Esophagus (tissue), 2 donors: Measurements from ENCODE around the gene TJP1. TPM values are rescaled to one million over a fixed set of nuclear protein-coding genes. Genes with fewer than 3 reads are reported as not detected.
A peak's percentile ranks its signal among the peaks of the same experiment; 100 is the strongest.

ENCODE experiments used
- H3K27ac ChIP-seq, 2 donors: one replicate each; pipeline ENCODE4 v1.5.1; 2013; ENCODE audit warnings: low read depth in 2 of 2, mild to moderate bottlenecking in 2 of 2, inconsistent platforms in 1 of 2, low read length in 1 of 2, moderate library complexity in 1 of 2
- H3K27me3 ChIP-seq, 2 donors: one replicate each; pipeline ENCODE4 v1.6.1; 2013; ENCODE audit warnings: low read length in 2 of 2, control low read depth in 1 of 2, mild to moderate bottlenecking in 1 of 2; ENCODE audit not compliant: insufficient read depth in 2 of 2, control insufficient read depth in 1 of 2
- H3K36me3 ChIP-seq, 2 donors: one replicate each; pipeline ENCODE4 v1.6.1; 2013; ENCODE audit warnings: low read length in 1 of 2; ENCODE audit not compliant: control insufficient read depth in 2 of 2, insufficient read depth in 2 of 2
- H3K4me1 ChIP-seq, 2 donors: one replicate each; pipeline ENCODE4 v1.6.1; 2013; ENCODE audit warnings: low read length in 1 of 2; ENCODE audit not compliant: control insufficient read depth in 2 of 2, insufficient read depth in 2 of 2
- H3K4me3 ChIP-seq, 2 donors: one replicate each; pipeline ENCODE4 v1.5.1; 2013; ENCODE audit warnings: low read length in 2 of 2, mild to moderate bottlenecking in 2 of 2, low read depth in 1 of 2, moderate library complexity in 1 of 2
- H3K9me3 ChIP-seq, 2 donors: one replicate each; pipeline ENCODE4 v1.6.1; 2013; ENCODE audit warnings: mild to moderate bottlenecking in 2 of 2, low read depth in 1 of 2, low read length in 1 of 2, moderate library complexity in 1 of 2; ENCODE audit not compliant: control insufficient read depth in 2 of 2, insufficient read depth in 1 of 2
- WGBS, 2 donors: extraction: QIAGEN DNeasy Blood & Tissue Kit; methylation state at CpG; one replicate each; pipeline ENCODE4 v1.1.7; 2013; 5-methylcytosine and 5-hydroxymethylcytosine counted together
- polyA plus RNA-seq, 2 donors: library from polyadenylated mRNA; stranded (reverse); fragments of 200-250 nt; gene quantifications; one replicate each; pipeline ENCODE4 v1.2.3, GENCODE V29; 2013
- donor health status: healthy with polysubstance abuse.
- donor health status: Bipolar disorder and iron deficiency.

The TJP1 gene
- polyA plus RNA-seq, 2 donors: 43.5 to 47.8 TPM

DNA sequence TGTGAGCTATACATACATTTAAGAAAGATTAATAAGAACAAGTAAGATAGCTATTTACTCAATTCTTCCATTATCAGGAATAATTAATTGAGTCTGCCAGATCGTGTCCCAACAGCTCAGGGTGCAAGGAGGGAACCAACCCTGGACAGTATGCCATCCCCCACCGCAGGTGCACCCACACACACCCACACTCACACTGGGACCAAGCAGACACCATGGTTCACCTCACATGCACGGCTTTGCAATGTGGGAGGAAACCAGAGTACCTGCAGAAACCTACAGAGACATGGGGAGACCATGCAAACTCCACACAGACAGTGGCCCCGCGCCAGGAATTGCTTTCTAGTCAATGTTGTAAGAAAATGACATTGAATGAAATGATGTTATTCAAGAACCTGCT is 20.0 kb upstream of the TJP1 start:
- H3K27ac ChIP-seq: no peak overlapping the region
- H3K27me3 ChIP-seq: no peaks in the 10 kb centered on the region
- WGBS, 2 donors: 84 to 87% methylated on average over 5 of the region's 5 CpGs
- H3K4me3 ChIP-seq: no peak overlapping the region
- no peaks in the 10 kb centered on the region for H3K9me3 ChIP-seq
- H3K36me3 ChIP-seq: no peaks in the 10 kb centered on the region
- peaks cover 0 to 8% of the 10 kb centered on the region in 2 donors for H3K4me1 ChIP-seq

DNA sequence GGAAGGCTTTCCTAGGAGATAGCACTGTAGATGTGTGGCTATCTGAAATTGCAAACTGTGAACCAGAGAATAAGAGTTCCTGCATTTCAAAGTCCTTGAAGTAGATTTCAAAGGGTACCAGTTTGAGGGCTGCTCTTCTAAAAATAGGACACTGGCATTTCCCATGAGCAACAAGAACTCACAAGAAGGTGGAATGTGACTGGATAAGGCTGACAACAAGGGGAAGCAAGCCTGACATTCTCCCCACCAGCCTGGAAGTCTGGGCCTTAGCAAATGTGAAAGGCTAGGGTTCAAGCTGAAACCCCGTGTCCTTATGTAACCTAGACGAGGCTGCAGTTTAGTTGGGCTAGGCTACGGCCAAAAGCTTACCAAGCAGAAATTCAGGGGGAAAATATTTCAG is 18.7 kb upstream of the TJP1 start:
- Histone ChIP-seq H3K36me3 (no peaks in the 10 kb centered on the region), H3K4me1 (peaks cover 0 to 8% of the 10 kb centered on the region in 2 donors), H3K27me3 (no peaks in the 10 kb centered on the region), H3K9me3 (no peaks in the 10 kb centered on the region), H3K4me3 (no peak overlapping the region), H3K27ac (no peak overlapping the region)
- WGBS, 2 donors: 77 to 78% methylated on average over 3 of the region's 3 CpGs

DNA sequence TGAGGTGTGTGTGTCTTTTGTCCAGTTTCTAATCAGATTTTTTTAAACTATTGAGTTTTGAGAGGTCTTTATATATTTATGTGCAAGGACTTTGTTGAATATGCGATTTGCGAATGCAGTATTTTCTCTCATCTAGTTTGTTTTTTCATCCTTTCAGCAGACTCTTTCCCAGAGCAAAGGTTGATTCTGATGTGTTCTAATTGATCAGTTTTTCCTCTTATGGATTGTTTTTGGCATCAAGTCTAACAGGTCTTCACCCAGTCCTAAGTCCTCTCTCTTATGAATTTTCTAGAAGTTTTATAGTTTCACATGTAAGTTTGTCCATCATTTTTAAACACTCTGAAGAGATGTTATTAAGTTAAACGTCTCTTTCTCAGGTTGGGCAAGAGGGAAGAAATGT is 17.8 kb upstream of the TJP1 start:
- Histone ChIP-seq H3K27ac (no peak overlapping the region), H3K27me3 (no peaks in the 10 kb centered on the region), H3K4me1 (peaks cover 0 to 8% of the 10 kb centered on the region in 2 donors), H3K9me3 (no peaks in the 10 kb centered on the region), H3K36me3 (no peaks in the 10 kb centered on the region), H3K4me3 (no peak overlapping the region)
- 87 to 89% methylated on average over 3 of the region's 3 CpGs for WGBS, 2 donors

DNA sequence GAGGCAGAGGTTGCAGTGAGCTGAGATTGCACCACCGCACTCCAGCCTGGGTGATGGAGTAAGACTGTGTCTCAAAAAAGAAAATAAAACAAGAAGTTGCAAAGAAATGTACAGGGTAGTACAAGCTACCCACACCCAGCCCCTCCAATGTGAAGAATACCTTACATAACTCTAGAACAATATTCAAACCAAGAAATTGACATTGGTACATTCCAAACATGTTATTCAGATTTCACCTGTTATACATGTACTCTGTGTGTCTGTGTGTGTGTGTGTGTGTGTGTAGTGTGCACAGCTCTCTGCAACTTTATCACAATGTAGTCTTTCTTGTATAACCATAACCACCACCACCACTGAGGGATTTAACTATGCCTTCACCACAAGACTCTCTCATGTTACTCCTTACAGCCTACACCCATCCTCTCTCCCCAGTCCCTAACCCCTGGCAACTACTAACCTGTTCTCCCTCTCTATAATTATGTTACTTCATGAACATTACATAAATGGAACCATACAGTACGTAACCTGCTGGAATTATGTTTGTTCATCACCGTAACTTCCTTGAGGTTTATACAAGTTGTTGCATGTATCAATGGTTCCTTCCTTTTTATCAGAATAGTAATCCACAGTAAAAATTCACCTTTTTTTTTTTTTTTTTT is 16.2 kb upstream of the TJP1 start:
- H3K9me3 ChIP-seq: no peaks in the 10 kb centered on the region
- H3K4me3 ChIP-seq: no peak overlapping the region
- peak overlapping the region in 1 of 2 donors; percentile 9 for H3K27ac ChIP-seq
- H3K27me3 ChIP-seq: no peaks in the 10 kb centered on the region
- no peaks in the 10 kb centered on the region for H3K36me3 ChIP-seq
- WGBS, 2 donors: 65 to 83% methylated on average over 3 of the region's 3 CpGs
- H3K4me1 ChIP-seq: no peaks in the 10 kb centered on the region

DNA sequence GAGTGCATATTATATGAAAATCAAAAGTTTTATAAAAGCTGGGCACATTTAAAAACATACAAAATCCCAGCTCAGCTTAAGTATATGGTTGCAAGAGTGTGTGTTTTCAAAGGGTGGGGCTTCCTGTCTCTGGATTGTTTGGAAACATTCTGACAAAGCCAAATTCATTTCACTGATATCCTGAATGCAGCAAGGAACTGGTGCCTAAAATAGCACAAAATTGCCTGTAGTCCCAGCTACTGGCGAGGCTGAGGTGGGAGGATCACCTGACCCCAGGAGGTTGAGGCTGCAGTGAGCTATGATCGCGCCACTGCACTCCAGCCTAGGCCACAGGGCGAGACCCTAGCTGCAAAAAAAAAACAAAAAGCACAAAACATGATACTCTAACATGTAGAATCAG is 13.0 kb upstream of the TJP1 start:
- H3K9me3 ChIP-seq: peaks cover 0 to 3% of the 10 kb centered on the region in 2 donors
- H3K27me3 ChIP-seq: no peaks in the 10 kb centered on the region
- no peak overlapping the region for H3K27ac ChIP-seq
- H3K4me3 ChIP-seq: no peak overlapping the region
- no peaks in the 10 kb centered on the region for H3K4me1 ChIP-seq
- 74 to 85% methylated on average over 4 of the region's 4 CpGs for WGBS, 2 donors
- H3K36me3 ChIP-seq: no peaks in the 10 kb centered on the region

DNA sequence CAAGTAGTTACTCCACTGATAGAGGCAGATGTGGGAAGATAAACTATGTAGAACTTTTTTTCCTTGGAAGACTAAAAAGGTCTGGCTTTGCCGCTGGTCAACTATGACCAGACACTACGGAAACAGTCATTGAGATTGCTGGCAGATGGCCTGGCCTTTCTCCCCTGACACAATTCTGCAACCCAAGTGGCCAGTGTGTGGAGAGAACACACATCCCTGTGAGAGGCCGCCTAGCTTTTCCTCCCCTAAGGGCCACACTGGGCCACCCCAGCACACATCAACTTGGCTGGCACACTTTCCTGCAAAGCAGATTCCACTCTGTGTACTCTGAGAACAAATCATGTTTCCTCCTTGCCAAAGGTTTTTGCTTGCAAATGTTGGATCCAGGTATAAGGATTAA is 10.4 kb upstream of the TJP1 start:
- Histone ChIP-seq H3K36me3 (no peaks in the 10 kb centered on the region), H3K9me3 (peaks cover 0 to 3% of the 10 kb centered on the region in 2 donors), H3K4me3 (no peak overlapping the region), H3K27me3 (no peaks in the 10 kb centered on the region), H3K27ac (no peak overlapping the region), H3K4me1 (no peaks in the 10 kb centered on the region)
- 89 to 91% methylated on average over 3 of the region's 3 CpGs for WGBS, 2 donors

DNA sequence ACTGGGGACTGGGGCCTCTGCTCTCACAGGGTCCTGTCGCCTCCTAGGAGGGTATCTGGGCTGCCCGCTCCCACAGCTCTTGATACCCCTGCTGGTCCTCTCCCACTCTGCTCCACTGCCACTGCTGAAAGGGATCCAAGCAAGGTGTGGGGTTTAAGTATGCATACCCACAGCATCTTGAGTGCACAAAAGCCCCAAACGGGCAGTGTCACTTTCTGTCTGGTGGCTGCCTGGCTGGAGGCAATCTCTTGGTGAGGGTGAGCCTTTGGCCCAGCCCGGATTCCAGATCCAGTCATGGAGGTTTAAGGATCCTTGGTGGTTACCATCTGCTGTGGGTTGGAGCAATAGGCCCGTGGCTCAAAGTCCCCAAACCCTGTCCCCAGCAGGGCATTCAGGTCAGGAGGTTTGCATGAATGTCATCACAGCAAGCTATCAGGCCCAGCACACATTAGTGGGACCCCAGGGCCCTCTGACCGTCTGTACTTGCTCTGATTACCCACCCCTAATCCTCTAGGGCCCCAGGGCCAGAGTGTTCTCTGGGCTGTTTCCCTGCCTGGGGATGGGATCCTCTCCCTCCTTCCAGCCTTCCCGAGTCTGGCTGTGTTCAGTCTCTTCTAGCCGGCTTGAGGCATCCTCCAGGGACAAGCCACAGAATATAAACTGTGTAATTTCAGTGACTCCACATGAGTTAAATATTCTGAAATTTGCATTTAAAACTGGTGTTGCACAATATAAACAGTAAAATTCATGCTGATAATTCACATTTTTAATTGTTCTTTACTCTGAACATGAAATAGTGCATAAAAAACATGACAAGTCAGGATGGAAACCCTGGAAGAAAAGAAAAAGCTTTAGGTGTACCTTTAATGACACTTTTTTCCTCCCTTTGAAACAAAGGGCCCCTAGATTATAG is 4.9 kb upstream of the TJP1 start:
- Histone ChIP-seq H3K36me3 (no peaks in the 10 kb centered on the region), H3K27me3 (no peaks in the 10 kb centered on the region), H3K9me3 (peaks cover under 1 to 2% of the 10 kb centered on the region in 2 donors), H3K27ac (no peak overlapping the region), H3K4me1 (no peaks in the 10 kb centered on the region), H3K4me3 (no peak overlapping the region)
- WGBS, 2 donors: 72 to 75% methylated on average over 8 of the region's 8 CpGs

DNA sequence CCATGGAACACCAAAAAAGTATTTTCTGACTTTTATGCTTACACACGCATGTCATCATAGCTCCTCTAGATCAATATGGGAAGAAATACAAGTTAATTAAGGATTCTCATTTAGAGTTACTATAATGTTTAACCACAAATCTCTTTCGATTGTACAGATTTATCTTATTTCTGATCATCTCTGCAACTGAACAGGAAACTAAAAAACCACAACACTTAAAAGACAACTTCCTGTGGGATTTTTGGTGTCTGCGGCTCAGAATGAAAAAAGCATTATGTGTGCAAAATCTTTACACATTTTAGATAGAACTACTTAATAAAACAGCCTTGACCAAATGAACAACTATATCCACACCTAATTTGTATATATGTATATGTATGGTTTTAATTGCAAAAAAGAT is 3.0 kb upstream of the TJP1 start:
- Histone ChIP-seq H3K4me3 (no peak overlapping the region), H3K27me3 (no peaks in the 10 kb centered on the region), H3K36me3 (no peaks in the 10 kb centered on the region), H3K4me1 (no peaks in the 10 kb centered on the region), H3K27ac (no peak overlapping the region), H3K9me3 (peaks cover 0 to 2% of the 10 kb centered on the region in 2 donors)
- WGBS, 2 donors: 56% methylated on average over 3 of the region's 3 CpGs

DNA sequence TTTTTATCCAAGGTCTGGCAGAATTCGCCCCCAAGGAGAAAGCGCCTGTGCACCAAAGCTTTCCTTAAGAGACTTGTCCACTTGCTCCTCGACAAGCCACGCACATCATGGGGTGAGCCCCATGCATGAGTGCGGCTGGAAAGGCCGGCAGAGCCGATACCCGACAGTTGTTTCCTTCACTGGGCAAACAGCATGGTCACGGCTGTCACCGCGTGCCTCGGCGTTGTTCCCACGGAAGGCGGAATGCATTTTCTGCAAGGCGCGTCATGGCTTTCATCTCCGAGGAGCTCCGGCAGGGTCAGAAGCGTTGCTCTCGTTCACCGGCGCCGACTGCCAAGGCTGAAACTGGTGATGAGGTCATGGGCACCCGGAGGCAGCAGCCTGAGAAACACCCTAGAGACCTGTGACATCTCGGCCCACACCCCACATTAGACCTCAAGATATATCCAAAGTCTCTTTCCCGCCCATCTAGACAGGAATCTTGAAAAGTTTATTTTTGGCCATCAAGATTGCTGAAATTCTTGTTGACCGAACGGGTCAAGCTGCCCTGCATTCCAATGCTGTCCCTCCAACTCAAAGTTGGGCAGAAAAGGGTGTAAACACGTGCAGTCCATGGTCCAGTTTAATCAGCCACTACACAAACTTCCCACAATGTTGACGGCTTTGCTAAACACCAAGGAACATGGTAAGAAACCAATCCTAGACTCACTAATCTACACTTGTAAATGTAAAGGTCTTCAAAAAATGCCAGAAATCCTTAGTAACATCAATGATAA is 604 bp upstream of the TJP1 start:
- H3K27me3 ChIP-seq: no peaks in the 10 kb centered on the region
- no peaks in the 10 kb centered on the region for H3K36me3 ChIP-seq
- H3K4me3 ChIP-seq: peak overlapping the region; percentile 52 to 94
- peaks cover 0 to 3% of the 10 kb centered on the region in 2 donors for H3K4me1 ChIP-seq
- WGBS, 2 donors: 7 to 8% methylated on average over 31 of the region's 31 CpGs
- peak overlapping the region; percentile 98 for H3K27ac ChIP-seq
- peaks cover 0 to 2% of the 10 kb centered on the region in 2 donors for H3K9me3 ChIP-seq
